Transverse colon (tissue), 4 donors: ENCODE measurements around the gene ARHGEF4. TPM values are rescaled to one million over a fixed set of nuclear protein-coding genes. Genes with fewer than 3 reads are reported as not detected.

Source experiments
- DNase-seq: peaks from one replicate; pipeline ENCODE4 v3.0.0-alpha.2; 2019
- H3K27ac ChIP-seq, 4 donors: fragments of 200-600 bp; sonication (generic); 2 replicates each; pipeline ENCODE4 v1.5.1; 2016 to 2018; ENCODE audit warnings: inconsistent platforms in 4 of 4
- H3K27me3 ChIP-seq: fragments of 200-600 bp; sonication (generic); 2 replicates; pipeline ENCODE4 v1.5.1; 2017; ENCODE audit warnings: inconsistent platforms
- H3K36me3 ChIP-seq, 4 donors: fragments of 200-600 bp; sonication (generic); 2 replicates each; pipeline ENCODE4 v1.5.1; 2017 to 2019; ENCODE audit warnings: inconsistent platforms in 4 of 4
- H3K4me1 ChIP-seq, 4 donors: fragments of 200-600 bp; sonication (generic); 2 replicates each; pipeline ENCODE4 v1.5.1; 2017 to 2020; ENCODE audit warnings: inconsistent platforms in 4 of 4
- H3K4me3 ChIP-seq, 4 donors: fragments of 200-600 bp; sonication (generic); 1 replicate in 1 of 4; 2 replicates in 3 of 4; pipeline versions ENCODE4 v1.5.1 to v1.6.1; 2017 to 2019; ENCODE audit warnings: inconsistent platforms in 4 of 4
- H3K9me3 ChIP-seq, 2 donors: fragments of 200-600 bp; sonication (generic); 2 replicates each; pipeline ENCODE4 v1.5.1; 2017 to 2019; ENCODE audit warnings: inconsistent platforms in 2 of 2
- EP300 ChIP-seq: sonication (generic); formaldehyde crosslinking; IDR thresholded peaks from one replicate; pipeline ENCODE4 v1.6.1; 2017; ENCODE audit warnings: antibody characterized with exemption, low read depth
- POLR2A ChIP-seq: fragments of 450-650 bp; IDR thresholded peaks from one replicate; pipeline ENCODE4 v1.6.1; 2016; ENCODE audit warnings: antibody characterized with exemption, mild to moderate bottlenecking, moderate library complexity
- POLR2AphosphoS5 ChIP-seq, 3 donors: sonication (generic); formaldehyde crosslinking; IDR thresholded peaks; one replicate each; pipeline ENCODE4 v1.6.1; 2016; ENCODE audit warnings: antibody characterized with exemption in 3 of 3
- WGBS, 2 donors: methylation state at CpG; one replicate each; pipeline ENCODE4 v1.1.5; 2018; ENCODE audit warnings: low coverage in 1 of 2; 5-methylcytosine and 5-hydroxymethylcytosine counted together
- in situ Hi-C, 4 donors: fragments of 200-750 bp; cut with MboI; loops; one replicate each; pipeline versions ENCODE4 v1.15.0 to v1.15.1; 2017; ENCODE audit warnings: low sequenced_read_pairs in 3 of 4, low pct_ligation_motif_present in 1 of 4, low pct_unique_long_range_greater_than_20kb in 1 of 4
- intact Hi-C: fragments of 100-400 bp; cut with DNase I; formaldehyde crosslinking; loops from one replicate; pipeline ENCODE4 v1.15.1; 2023; ENCODE audit warnings: low total_unique reads
- total RNA-seq, 4 donors: library from RNA; depleted of rRNA; stranded (reverse); fragments of >200 nt; gene quantifications; one replicate each; pipeline ENCODE4 v1.1.0, GENCODE V29; 2016
- TF ChIP-seq, protein P1 (sequence below), 5 experiments: fragments of 200-600 bp in 3 of 5; fragments of 450-650 bp in 2 of 5; sonication (generic) in 3 of 5; IDR thresholded peaks; 1 replicate in 2 of 5; 2 replicates in 3 of 5; pipeline ENCODE4 v1.5.1; 2016 to 2017; ENCODE audit warnings: antibody characterized with exemption in 5 of 5, inconsistent platforms in 3 of 5, mild to moderate bottlenecking in 2 of 5, moderate library complexity in 1 of 5

Gene ARHGEF4
- total RNA-seq, 4 donors from 2014 or later = 1.2 to 16.8 (median 1.7) TPM

- Histone ChIP-seq H3K9me3 (no peaks in the 10 kb centered on the region), H3K36me3 (no peaks in the 10 kb centered on the region), H3K27me3 (peaks cover 19% of the 10 kb centered on the region), H3K27ac (no peak overlapping the region), H3K4me3 (no peak overlapping the region), H3K4me1 (no peaks in the 10 kb centered on the region)
- TF ChIP-seq POLR2A = no peak
- TF ChIP-seq POLR2AphosphoS5 (IDR thresholded peaks at IDR 0.05) = no peak
- TF ChIP-seq, protein P1, sequence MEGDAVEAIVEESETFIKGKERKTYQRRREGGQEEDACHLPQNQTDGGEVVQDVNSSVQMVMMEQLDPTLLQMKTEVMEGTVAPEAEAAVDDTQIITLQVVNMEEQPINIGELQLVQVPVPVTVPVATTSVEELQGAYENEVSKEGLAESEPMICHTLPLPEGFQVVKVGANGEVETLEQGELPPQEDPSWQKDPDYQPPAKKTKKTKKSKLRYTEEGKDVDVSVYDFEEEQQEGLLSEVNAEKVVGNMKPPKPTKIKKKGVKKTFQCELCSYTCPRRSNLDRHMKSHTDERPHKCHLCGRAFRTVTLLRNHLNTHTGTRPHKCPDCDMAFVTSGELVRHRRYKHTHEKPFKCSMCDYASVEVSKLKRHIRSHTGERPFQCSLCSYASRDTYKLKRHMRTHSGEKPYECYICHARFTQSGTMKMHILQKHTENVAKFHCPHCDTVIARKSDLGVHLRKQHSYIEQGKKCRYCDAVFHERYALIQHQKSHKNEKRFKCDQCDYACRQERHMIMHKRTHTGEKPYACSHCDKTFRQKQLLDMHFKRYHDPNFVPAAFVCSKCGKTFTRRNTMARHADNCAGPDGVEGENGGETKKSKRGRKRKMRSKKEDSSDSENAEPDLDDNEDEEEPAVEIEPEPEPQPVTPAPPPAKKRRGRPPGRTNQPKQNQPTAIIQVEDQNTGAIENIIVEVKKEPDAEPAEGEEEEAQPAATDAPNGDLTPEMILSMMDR (IDR thresholded peaks at IDR 0.05) = no peak
- no peak for TF ChIP-seq EP300
- 83% methylated on average over 5 of the region's 5 CpGs; no CpG with 5 or more reads in 1 of the 2 donors for WGBS, 2 donors
- in situ Hi-C loops = no loop called here
- DNase-seq = no peak
- intact Hi-C loops = no loop called here
Observed at GRCh38 chr2:130915149-130915548, 78.4 kb downstream of the ARHGEF4 start.

DNA sequence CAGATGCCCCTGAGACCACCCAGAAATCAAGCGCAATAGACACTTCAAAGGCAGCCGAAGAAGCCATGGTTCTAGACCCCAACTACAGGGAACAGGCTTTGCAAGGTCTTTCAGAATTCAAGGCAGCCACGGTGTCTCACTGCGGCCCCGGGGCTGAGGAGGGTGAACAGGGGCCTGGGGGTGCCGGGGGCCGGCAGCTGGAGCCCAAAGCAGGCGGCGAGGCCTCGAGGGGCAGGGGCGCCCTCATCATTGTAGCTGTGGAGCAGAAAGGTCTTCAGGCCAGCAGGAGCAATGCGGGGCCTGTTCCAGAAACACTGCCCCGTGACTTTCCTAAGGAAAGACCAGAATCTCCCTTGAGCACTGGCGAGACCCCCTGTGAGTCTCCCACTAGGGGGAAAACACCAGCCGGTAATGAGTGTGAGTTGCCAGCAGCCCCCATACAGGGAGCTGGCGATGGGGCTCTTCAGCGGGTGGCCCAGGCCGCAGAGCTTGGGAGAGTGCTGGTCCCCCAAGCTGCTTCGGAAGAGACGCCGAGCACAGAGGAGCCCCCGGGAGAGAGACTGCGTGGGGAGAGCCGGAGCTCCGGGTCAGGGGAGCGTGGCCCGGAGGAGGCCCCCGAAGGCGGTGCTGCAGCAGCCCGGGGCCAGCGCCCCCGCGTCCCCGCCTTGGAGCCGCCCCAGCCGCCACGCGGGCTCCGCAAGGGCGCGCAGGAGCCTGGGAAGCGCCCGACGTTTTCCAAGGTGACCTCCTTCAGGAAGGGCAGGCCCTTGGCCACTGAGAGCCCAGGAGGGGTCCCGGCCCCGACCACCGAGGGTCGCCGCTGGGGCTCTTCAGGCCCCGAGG is 79.1 kb downstream of the ARHGEF4 start:
- no peak overlapping the region for H3K27ac ChIP-seq
- TF ChIP-seq EP300 (no peak), POLR2A (no peak), POLR2AphosphoS5 (IDR thresholded peaks at IDR 0.05) (no peak)
- TF ChIP-seq, protein P1 (IDR thresholded peaks at IDR 0.05) = no peak
- no peaks in the 10 kb centered on the region for H3K9me3 ChIP-seq
- no peak for DNase-seq
- no peaks in the 10 kb centered on the region for H3K36me3 ChIP-seq
- no peaks in the 10 kb centered on the region for H3K4me1 ChIP-seq
- H3K27me3 ChIP-seq = peaks cover 19% of the 10 kb centered on the region
- H3K4me3 ChIP-seq = no peak overlapping the region
- intact Hi-C loops (no loop called here), in situ Hi-C loops (no loop called here)
- WGBS, 2 donors = 63 to 72% methylated on average over 4 to 49 of the region's 50 CpGs

DNA sequence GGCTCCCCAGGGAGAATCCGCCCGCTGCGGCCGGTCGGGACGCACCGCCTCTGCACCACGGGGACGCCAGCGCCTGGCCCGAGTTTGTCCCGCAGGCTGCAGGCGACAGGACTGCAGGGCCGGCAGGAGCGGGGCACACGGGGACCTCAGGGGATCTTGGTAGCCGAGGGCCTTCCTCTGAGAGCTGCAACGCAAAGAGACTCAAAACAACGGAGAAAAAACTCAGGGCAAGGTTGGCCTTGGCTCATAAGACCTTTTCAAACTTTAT is 79.7 kb downstream of the ARHGEF4 start:
- DNase-seq = no peak
- Histone ChIP-seq H3K4me1 (no peaks in the 10 kb centered on the region), H3K27ac (no peak overlapping the region), H3K9me3 (no peaks in the 10 kb centered on the region), H3K36me3 (no peaks in the 10 kb centered on the region), H3K27me3 (peaks cover 19% of the 10 kb centered on the region), H3K4me3 (no peak overlapping the region)
- in situ Hi-C loops (no loop called here), intact Hi-C loops (no loop called here)
- TF ChIP-seq POLR2AphosphoS5 (IDR thresholded peaks at IDR 0.05) = no peak
- TF ChIP-seq POLR2A = no peak
- TF ChIP-seq, protein P1 (IDR thresholded peaks at IDR 0.05) = no peak
- TF ChIP-seq EP300 = no peak
- WGBS, 2 donors = 75% methylated on average over 16 of the region's 19 CpGs; no CpG with 5 or more reads in 1 of the 2 donors

DNA sequence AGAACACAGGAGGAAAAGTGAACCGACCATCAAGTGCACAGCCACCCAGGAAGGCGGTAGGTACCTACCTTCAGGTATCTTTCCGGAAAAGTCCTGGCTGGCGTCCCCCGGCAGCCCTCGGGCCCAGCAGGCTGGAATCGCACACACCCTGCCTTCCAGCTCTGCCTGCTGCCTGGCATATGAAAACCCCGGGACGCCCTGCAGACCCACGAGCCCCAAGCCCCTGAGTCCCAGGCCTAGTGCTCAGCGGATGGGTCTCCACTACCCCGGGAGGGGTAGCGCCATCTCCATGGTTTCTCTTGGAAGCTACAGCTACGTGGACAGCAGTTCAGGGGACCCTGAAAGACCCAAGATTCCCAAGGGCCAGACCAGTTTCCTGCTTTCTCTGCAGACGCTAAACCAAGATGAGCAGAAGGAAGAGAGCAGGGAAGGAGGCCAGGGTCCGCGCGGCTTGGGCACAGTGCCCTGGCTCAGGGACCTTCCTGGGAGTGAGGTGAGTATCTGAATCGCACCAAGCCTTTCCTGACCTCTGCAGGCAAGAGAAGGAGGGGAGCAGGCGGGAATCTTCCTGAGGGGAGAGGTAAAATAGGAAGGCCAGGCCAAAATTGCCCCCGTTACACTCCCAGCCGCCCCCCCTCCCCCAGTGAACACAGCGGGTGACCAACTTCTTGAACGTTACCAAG is 80.4 kb downstream of the ARHGEF4 start:
- intact Hi-C loops (no loop called here), in situ Hi-C loops (no loop called here)
- Histone ChIP-seq H3K4me3 (no peak overlapping the region), H3K27ac (no peak overlapping the region), H3K9me3 (no peaks in the 10 kb centered on the region), H3K4me1 (no peaks in the 10 kb centered on the region), H3K36me3 (no peaks in the 10 kb centered on the region), H3K27me3 (peaks cover 19% of the 10 kb centered on the region)
- DNase-seq = no peak
- TF ChIP-seq EP300 (no peak), POLR2A (no peak), POLR2AphosphoS5 (IDR thresholded peaks at IDR 0.05) (no peak)
- TF ChIP-seq, protein P1 (IDR thresholded peaks at IDR 0.05) = no peak
- 87 to 89% methylated on average over 4 to 24 of the region's 24 CpGs for WGBS, 2 donors
